HepG2 (cell line): ENCODE data around the gene DYSF. TPM values are rescaled to one million over a fixed set of nuclear protein-coding genes. Genes with fewer than 3 reads are reported as not detected.

Experiments
- ATAC-seq: fragments of 200-7000 bp; cut with Tn5 transposase; 3 replicates; pipeline ENCODE4 v1.9.1; 2020; ENCODE audit warnings: mild to moderate bottlenecking, moderate library complexity
- BruUV-seq: library from RNA; stranded (reverse); fragments of 400-500 nt; replicated peaks from 2 replicates; lab custom pipeline; 2021; lab: Mats Ljungman, UMichigan
- CTCF ChIA-PET: fragments of 300-600 bp; formaldehyde crosslinking; extraction: SDS; loops from one replicate; lab custom pipeline; 2021; ENCODE audit warnings: low total read pairs, inconsistent platforms, low intra/inter-chr PET ratio; lab: Yijun Ruan, JAX
- POLR2A ChIA-PET: fragments of 350-600 bp; sonication (Branson Sonifier 250); formaldehyde crosslinking; loops from one replicate; lab custom pipeline; 2020; ENCODE audit warnings: antibody characterized with exemption, inconsistent platforms; lab: Yijun Ruan, JAX
- DNase-seq: peaks from one replicate; pipeline ENCODE4 v3.0.0-alpha.2; 2015; ENCODE audit warnings: low spot score
- FAIRE-seq: peaks from 3 replicates; lab custom pipeline; 2011; peaks lifted over from hg19 to GRCh38; lab: Jason Lieb, UNC
- H2AFZ ChIP-seq: one replicate; pipeline ENCODE4 v1.6.1; 2011; ENCODE audit warnings: low read length, inconsistent platforms
- H3K27ac ChIP-seq: fragments of 300-600 bp; 3 replicates; pipeline ENCODE4 v1.8.0; 2011; ENCODE audit warnings: mixed run types, mild to moderate bottlenecking, mixed read lengths, low read length, inconsistent platforms; ENCODE audit not compliant: insufficient read depth; ENCODE audit errors: extremely low read length
- H3K27me3 ChIP-seq, 2 experiments: fragments of 200-600 bp in 1 of 2; 2 replicates in 1 of 2; 3 replicates in 1 of 2; pipeline versions ENCODE4 v1.6.0 to v1.8.0; 2011; ENCODE audit warnings: low read length in 2 of 2, mild to moderate bottlenecking in 2 of 2, moderate library complexity in 2 of 2, inconsistent platforms in 1 of 2; ENCODE audit not compliant: insufficient read depth in 2 of 2, control insufficient read depth in 1 of 2
- H3K36me3 ChIP-seq, 2 experiments: fragments of 200-600 bp in 1 of 2; replicated peaks in 1 of 2; 2 replicates in 1 of 2; 3 replicates in 1 of 2; pipeline versions ENCODE4 v1.5.1 to v1.8.0; 2011; ENCODE audit warnings: low read length in 2 of 2, inconsistent platforms in 1 of 2; ENCODE audit not compliant: insufficient read depth in 2 of 2, control insufficient read depth in 1 of 2
- H3K4me1 ChIP-seq: 2 replicates; pipeline ENCODE4 v1.5.1; 2012; ENCODE audit warnings: low read length, inconsistent platforms; ENCODE audit not compliant: insufficient read depth
- H3K4me2 ChIP-seq: 2 replicates; pipeline ENCODE4 v1.6.0; 2011; ENCODE audit warnings: low read depth, low read length, inconsistent platforms
- H3K4me3 ChIP-seq, 3 experiments: fragments of 200-600 bp in 1 of 3; sonication (generic), shearing (Covaris generic) in 1 of 3; replicated peaks in 1 of 3; 2 replicates each; pipeline ENCODE4 v1.5.1; 2011 to 2016; ENCODE audit warnings: low read length in 3 of 3, inconsistent platforms in 2 of 3, low read depth in 2 of 3, mild to moderate bottlenecking in 2 of 3, control low read depth in 1 of 3, mixed read lengths in 1 of 3; ENCODE audit not compliant: insufficient read depth in 1 of 3
- H3K79me2 ChIP-seq: one replicate; pipeline ENCODE4 v1.6.1; 2011; ENCODE audit warnings: low read length, inconsistent platforms; ENCODE audit not compliant: insufficient read depth
- H3K9ac ChIP-seq: 2 replicates; pipeline ENCODE4 v1.6.0; 2011; ENCODE audit warnings: mild to moderate bottlenecking, low read depth, low read length, inconsistent platforms; ENCODE audit not compliant: insufficient read depth
- H3K9me3 ChIP-seq: 2 replicates; pipeline ENCODE4 v1.5.1; 2012; ENCODE audit warnings: mild to moderate bottlenecking, low read length
- H4K20me1 ChIP-seq: 2 replicates; pipeline ENCODE4 v1.6.0; 2011; ENCODE audit warnings: inconsistent platforms, mild to moderate bottlenecking, low read length, moderate library complexity; ENCODE audit not compliant: insufficient read depth
- CEBPG ChIP-seq: IDR thresholded peaks from 2 replicates; pipeline ENCODE4 v1.6.1; 2016
- PCBP2 ChIP-seq: fragments of 200-400 bp; formaldehyde crosslinking; optimal IDR thresholded peaks from 2 replicates; pipeline ENCODE3; 2018; ENCODE audit warnings: low read length, low read depth; ENCODE audit not compliant: poor library complexity, severe bottlenecking
- SKI ChIP-seq: fragments of 450-650 bp; IDR thresholded peaks from one replicate; pipeline ENCODE4 v1.6.1; 2018; ENCODE audit warnings: mild to moderate bottlenecking; ENCODE audit not compliant: partially characterized antibody
- WGBS: methylation state at CpG from one replicate; pipeline ENCODE4 v1.1.6; 2017; ENCODE audit warnings: low lambda C conversion rate; 5-methylcytosine and 5-hydroxymethylcytosine counted together
- in situ Hi-C: cut with HindIII; loops from 2 replicates; pipeline ENCODE4 v1.10.0; 2017; ENCODE audit warnings: low pct_unique_long_range_greater_than_20kb; ENCODE audit not compliant: extremely low pct_ligation_motif_present
- intact Hi-C: fragments of 100-400 bp; cut with micrococcal nuclease; formaldehyde crosslinking; loops from one replicate; pipeline ENCODE4 v1.10.0; 2022; ENCODE audit not compliant: unreplicated experiment
- polyA plus RNA-seq, 8 experiments: library from polyadenylated mRNA; depleted of rRNA in 3 of 8; stranded (reverse) in 7 of 8; unstranded in 1 of 8; fragments of >200 nt; fragmentation: Illumina TruSeq in 4 of 8; extraction: Trizol in 4 of 8; gene quantifications; 2 replicates each; pipeline versions ENCODE4 v1.2.1 to v1.2.3, GENCODE V29; 2011 to 2016; ENCODE audit warnings: low read depth in 4 of 8, missing spikeins in 1 of 8, mixed read lengths in 1 of 8; ENCODE audit not compliant: insufficient read depth in 1 of 8
- total RNA-seq, 5 experiments: library from RNA; depleted of rRNA; stranded (reverse); fragments of >200 nt; fragmentation: Illumina TruSeq; extraction: Trizol; gene quantifications; 2 replicates each; pipeline ENCODE4 v1.2.3, GENCODE V29; 2016; ENCODE audit warnings: low read depth in 1 of 5
- TF ChIP-seq, protein P1 (sequence below): sonication (generic); formaldehyde crosslinking; IDR thresholded peaks from 2 replicates; pipeline ENCODE4 v1.4.0; 2020; ENCODE audit warnings: mild to moderate bottlenecking, missing genetic modification reagents

The DYSF gene
- total and polyA plus RNA-seq, 2 of the 13 experiments (the other 11 are each of a cell fraction or from before 2014, with no cell fraction given), result 0.15 to 2.4 TPM

DNA sequence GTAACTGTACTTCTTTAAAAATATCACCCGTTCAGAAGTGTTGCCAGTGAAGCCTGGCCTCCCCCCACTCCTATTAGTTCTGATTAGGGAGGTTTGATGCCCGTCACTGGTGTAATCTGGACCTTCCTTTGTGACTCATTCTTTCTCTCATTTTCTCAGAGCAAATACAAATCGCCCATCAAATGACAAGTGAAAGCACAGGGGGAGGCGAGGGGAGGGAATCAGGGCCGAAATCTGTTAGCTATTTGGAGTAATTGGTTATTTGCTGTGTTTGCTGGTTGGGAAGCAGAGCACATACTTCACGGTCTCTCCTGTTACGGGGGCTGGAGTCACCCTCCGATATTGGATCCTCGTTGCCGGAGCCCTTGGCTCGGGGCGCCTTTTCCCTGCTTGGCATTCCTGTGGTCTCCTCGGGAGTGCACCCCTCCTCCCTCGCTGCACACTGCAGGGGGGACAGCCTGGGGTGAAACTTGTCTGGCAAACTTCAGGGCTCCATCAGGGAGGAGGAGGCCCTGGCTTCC lies 178.1 kb downstream of the DYSF start:
- H3K9ac ChIP-seq, result no peak overlapping the region
- no peak overlapping the region for H3K27ac ChIP-seq
- intact Hi-C loops, result no loop called here
- POLR2A ChIA-PET, result no interaction called here
- H3K79me2 ChIP-seq, result no peaks in the 10 kb centered on the region
- H3K4me1 ChIP-seq, result no peaks in the 10 kb centered on the region
- H3K36me3 ChIP-seq, result no peaks in the 10 kb centered on the region
- no peaks in the 10 kb centered on the region; a peak in 2 of 5 replicates for H3K27me3 ChIP-seq
- no TSS peak for BruUV-seq
- no peaks in the 10 kb centered on the region; the same call in 1 of the 2 replicates for H4K20me1 ChIP-seq
- no peaks in the 10 kb centered on the region for H3K9me3 ChIP-seq
- TF ChIP-seq, protein P1, sequence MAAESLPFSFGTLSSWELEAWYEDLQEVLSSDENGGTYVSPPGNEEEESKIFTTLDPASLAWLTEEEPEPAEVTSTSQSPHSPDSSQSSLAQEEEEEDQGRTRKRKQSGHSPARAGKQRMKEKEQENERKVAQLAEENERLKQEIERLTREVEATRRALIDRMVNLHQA (CRISPR knock-in tag), result no peak
- TF ChIP-seq CEBPG (CRISPR knock-in tag), result no peak
- TF ChIP-seq, all 625 proteins: peak for 0
- H3K4me2 ChIP-seq, result no peak overlapping the region
- in situ Hi-C loops, result no loop called here
- FAIRE-seq (no peak), ATAC-seq (no peak), DNase-seq (no peak)
- CTCF ChIA-PET, result no interaction called here
- WGBS, result 48% methylated on average over 14 of the region's 14 CpGs
- no peak overlapping the region for H2AFZ ChIP-seq
- no peak overlapping the region for H3K4me3 ChIP-seq

DNA sequence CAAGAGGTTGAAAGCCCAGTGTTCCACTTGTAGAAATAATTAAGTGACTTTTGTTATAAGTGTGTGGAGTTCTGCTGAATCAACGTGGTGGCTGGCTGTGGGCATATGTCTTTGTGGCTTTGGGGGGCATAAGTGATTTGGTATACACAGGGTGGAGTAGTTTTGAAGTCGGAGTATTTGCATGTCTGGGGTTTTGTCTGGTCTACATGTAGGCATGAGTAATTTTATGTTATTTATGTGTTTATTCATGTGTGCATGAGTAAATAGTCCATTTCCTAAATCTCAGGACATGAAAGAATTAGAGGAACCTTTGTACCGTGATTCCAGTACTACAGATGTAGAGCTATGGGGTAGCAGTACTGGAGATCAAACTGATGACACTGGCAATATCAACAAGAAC lies 179.7 kb downstream of the DYSF start:
- DNase-seq (no peak), FAIRE-seq (no peak), ATAC-seq (no peak)
- Histone ChIP-seq H3K9me3 (no peaks in the 10 kb centered on the region), H2AFZ (no peak overlapping the region), H3K36me3 (no peaks in the 10 kb centered on the region), H3K4me2 (no peak overlapping the region), H3K27ac (no peak overlapping the region), H3K9ac (no peak overlapping the region), H3K79me2 (no peaks in the 10 kb centered on the region), H4K20me1 (no peaks in the 10 kb centered on the region; the same call in 1 of the 2 replicates), H3K4me3 (no peak overlapping the region), H3K27me3 (no peaks in the 10 kb centered on the region; a peak in 2 of 5 replicates), H3K4me1 (no peaks in the 10 kb centered on the region)
- WGBS, result 13% methylated on average over 3 of the region's 3 CpGs
- CTCF ChIA-PET, result no interaction called here
- TF ChIP-seq PCBP2 (no peak), SKI (peak; percentile 12)
- in situ Hi-C loops, result no loop called here
- POLR2A ChIA-PET, result no interaction called here
- BruUV-seq, result no TSS peak
- intact Hi-C loops, result no loop called here
